Right renal cortex interstitium (tissue), 3 donors: ENCODE measurements around the gene PRR3. TPM values are rescaled to one million over a fixed set of nuclear protein-coding genes. Genes with fewer than 3 reads are reported as not detected.
"Not testable (repeated sequence)": the region's sequence is repeated elsewhere in the genome, so short reads cannot be mapped to it uniquely, and the experiment has no call there.

Experiments
- DNase-seq, 3 donors: peaks; one replicate each; pipeline ENCODE4 v3.0.0-alpha.2; 2013; ENCODE audit warnings: low read depth in 3 of 3, low spot score in 2 of 3
- polyA plus RNA-seq, 3 donors: library from polyadenylated mRNA; unstranded; fragments of 120-200 nt; gene quantifications; one replicate each; pipeline ENCODE4 v1.2.1, GENCODE V29; 2013; ENCODE audit not compliant: insufficient read length in 3 of 3

Gene PRR3, protein sequence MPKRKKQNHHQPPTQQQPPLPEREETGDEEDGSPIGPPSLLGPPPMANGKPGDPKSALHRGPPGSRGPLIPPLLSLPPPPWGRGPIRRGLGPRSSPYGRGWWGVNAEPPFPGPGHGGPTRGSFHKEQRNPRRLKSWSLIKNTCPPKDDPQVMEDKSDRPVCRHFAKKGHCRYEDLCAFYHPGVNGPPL
- 10 to 100 TPM; 29.5 to 31.5 (median 30.2) TPM for polyA plus RNA-seq

DNA sequence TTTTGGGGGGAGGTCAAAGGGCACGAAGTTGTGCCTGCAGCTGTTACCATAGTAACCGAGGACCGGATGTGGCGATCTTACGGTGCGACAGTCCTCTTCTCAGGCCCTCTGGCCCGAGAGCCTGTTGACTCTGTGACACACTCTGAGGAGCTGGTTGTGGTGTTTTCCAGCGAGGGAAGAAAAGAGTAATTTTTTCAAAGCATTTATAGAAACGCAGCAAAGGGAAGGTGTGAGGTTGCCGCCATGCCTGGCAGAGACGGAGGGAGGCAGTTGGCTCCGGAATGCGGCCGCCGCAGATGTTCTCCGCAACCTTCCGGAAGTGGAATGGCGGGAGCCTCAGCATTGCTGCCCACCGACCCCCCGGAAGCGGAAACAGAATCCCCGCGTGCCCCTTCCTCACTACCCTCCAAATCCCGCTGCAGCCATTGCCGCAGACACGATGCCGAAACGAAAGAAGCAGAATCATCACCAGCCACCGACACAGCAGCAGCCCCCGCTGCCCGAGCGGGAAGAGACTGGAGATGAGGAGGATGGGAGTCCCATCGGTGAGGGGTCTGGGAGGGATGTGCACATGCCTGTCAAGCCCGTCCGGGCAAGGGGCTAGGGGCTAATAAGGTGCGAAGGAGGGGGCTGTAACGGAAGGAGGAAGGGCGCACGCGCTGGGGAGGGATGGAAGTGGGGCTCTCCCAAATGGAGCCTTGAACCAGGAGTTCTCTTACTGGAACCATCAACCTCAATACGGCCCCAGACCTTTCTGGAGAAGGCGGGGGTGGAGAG is at the start of gene PRR3:
Gene PRR3, plus strand, starts transcription at position 390 of the 777 bp plus-strand sequence. Its CDS starts 50 bp downstream, at position 440.
- peak; percentile 90 to 94 (median 91) for DNase-seq

DNA sequence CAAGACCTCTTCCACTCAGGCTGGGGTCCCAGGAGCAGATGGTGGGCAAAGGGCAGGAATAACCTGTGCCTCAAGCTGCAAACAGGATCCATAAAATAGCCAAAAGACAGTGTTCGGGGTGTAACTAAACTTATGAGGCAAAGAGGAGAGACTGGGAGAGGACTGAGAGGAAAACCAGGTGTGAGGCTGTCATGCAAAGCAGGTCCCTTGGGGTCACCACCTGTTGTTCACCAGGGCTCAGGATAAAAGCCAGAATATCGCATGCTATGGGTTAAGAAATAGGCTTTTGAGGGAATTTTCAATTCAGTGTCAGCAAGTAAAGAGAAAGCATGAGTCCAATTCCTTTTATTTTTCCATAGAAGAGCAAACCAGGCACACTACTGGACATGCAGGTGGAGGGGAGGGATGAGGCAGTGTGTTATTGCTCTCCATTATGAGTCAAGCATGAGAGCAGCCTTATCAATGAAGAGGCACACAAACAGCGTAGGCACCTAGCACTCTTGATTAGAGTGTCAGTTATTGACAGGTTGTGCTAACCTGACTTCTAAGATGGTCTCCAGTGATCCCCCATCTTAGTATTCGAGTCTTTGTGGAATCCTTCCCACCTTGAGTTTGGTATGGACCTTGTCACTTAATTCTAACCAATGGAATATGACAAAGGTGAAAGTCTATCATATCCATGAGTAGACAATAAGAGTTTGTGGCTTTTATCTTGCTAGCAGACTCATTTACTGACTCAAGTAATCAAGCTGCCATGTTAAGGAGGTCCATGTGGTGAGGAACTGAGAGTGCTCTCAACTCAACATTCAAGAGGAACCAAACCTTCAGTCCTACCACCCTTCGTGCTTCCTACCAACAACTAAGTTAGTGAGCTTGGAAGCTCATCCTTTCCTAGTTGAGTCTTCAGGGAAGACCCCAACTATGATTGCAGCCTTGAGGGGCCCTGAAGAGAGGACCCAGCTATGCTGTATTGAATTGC is 49.0 kb upstream of the PRR3 start:
- no peak for DNase-seq

DNA sequence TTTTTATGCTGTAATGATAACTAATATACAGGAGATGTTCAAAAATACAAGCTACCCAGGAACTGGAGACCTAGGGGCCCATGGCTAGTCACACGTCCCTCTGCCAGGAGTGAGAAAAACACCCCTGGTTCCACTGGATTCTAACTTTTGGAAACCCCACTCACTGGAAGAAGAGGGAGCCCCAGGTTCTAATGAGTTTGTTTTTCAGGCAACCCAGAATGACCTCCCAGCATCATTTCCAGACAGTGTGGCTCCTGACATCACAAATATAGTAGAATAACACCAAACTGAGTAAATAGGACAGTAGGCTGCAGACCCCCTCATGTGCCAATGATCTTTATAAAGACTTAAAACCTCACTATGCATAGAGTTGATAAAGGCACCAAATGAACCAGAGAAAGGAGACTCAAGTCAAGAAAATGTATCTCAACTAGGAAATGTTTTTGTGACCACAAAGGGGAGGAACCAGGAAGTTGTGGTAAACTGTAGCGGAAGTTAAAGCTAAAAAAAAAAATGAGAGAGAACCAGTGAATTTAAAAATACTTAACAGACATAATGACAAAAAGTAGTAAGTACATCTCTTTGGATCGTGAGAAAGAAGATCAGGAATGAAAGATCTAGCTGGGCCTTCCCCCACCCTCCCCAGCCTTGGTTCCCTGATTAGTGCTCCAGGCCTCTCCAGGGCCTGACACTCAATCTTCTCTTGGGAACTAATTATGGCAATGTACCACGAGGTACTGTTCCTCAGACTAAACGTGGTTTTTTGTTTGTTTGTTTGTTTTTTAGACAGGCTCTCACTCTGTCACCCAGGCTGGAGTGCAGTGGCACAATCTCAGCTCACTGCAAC is 48.0 kb upstream of the PRR3 start:
- no peak for DNase-seq

DNA sequence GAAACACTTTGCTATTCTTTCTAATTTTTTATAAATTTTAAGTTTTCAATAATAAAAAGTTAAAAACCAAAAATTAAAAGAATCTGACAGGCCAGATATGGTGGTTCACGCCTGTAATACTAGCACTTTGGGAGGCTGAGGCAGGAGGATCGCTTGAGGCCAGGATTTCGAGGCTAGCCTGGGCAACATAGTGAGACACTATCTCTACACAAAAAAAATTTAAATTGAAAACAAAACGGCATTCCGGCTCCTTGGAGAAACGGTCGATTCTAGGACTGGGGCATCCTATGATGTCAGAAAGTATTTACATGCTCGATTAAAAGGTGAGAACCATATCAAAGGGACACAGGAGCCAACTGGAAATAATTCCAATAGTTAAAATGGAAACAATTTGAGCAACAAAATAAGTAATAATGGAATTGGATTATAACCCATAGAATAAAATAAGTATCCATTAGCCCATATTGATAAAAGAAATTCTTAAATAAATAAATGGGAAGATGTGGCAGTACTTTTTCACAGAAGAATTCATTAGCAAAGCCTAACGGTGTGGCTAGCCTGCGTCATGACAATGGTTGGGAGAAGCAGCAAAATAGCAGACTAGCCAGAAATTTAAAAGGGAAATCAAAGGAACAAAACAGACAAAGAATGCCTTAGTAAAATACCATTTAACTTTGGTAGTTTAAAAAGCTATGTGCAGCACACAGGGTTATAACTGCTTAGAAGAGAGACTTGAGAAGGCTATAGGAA is 46.5 kb upstream of the PRR3 start:
- DNase-seq: no peak

DNA sequence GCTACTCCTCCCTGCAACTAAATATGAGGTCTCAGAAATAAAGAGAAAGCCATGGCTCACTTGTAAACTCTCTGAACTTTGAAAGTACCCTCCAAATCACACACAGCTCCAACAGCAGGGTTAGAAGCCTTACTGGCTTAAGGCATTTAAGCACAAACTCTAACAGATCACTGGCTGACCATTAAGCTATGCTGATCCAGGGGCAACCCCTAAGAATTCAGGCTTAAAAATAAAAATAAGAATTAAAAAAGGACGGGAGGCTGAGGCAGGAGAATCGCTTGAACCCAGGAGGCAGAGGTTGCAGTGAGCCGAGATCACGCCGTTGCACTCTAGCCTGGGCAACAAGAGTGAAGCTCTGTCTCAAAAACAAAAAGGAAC is 45.9 kb upstream of the PRR3 start:
- no peak for DNase-seq

DNA sequence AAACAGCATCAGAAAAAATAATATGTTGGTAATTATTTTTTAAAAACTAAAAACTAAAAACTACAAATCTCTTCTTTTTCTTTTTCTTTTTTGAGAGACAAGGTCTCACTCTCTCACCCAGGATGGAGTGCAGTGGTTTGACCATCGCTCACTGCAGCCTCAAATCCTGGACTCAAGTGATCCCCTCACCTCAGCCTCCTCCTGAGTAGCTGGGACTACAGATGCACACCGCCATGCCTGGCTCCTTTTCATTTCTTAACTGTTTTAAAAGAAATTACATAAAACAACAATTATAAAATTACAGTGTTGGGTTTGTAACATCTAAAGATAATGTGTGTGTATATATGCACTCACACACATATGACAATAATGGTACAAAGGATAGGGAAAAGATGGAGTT is 43.6 kb upstream of the PRR3 start:
- no peak for DNase-seq

DNA sequence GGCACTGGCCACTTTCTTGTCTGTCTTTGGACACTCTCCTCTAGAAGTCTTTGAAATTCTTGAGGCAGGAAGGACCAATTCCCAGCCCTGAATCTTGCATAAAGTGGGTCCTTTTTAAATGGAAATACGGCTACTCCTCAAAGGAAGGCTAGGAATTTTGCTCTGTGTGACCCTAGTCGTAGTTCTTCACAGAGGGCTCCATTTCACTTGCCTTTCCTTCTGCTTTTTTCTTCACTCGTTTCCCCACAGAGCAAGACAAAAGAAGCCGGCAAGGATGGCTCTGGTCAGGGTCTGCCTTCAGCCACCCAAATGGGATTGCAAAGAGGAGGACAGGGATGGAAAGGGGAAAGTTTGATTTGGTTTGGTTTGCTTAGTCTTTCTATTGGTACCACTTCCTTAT is 42.0 kb upstream of the PRR3 start:
- DNase-seq: no peak

DNA sequence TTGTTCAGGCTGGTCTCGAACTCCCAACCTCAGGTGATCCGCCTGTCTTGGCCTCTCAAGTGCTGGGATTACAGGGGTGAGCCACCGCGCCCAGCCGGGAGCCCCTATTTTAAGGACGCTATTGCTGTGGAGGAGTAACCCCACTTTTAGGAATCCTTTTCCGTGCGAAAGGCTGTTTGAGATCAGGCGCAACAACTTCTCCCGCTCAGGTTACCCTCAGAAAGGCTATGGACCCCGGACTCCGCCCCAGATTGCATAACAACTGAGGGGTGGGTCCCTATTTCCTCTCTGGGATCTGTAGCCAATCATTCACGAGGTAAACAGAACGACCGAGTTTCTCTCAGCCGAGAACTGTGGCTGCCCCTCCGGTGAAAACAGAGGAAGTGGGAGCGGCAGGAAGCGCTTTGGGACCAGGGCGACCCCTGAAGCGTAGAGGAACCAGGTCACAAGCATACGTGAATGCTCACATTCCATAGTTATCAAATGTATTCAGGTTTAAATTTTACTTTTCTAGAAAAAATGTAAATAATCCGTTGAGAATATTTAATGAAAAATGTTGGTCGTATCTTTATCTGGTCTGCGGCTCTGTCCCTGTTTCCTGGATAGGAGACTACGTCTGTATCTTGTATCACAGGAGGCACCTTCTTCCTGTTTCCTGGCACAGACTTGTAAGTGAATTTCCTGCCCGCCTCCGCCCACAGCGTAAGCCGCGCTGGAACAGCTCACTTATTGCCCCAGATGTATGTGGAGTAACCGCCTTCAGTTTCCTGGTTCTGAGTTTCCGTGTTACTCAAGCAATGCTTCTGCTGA is 40.9 kb upstream of the PRR3 start:
- peak; percentile 72 to 85 (median 80) for DNase-seq

DNA sequence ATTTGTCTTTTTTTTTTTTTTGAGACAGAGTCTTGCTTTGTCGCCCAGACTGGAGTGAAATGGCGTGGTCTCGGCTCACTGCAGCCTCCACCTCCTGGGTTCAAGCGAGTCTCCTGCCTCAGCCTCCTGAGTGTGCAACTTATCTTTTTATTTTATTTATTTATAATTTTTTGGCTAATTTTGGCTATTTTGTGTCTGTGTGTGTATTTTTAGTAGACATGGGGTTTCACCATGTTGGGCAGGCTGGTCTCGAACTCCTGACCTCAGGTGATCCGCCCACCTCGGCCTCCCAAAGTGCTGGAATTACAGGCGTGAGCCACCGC is 40.4 kb upstream of the PRR3 start:
- DNase-seq: not testable (repeated sequence)

DNA sequence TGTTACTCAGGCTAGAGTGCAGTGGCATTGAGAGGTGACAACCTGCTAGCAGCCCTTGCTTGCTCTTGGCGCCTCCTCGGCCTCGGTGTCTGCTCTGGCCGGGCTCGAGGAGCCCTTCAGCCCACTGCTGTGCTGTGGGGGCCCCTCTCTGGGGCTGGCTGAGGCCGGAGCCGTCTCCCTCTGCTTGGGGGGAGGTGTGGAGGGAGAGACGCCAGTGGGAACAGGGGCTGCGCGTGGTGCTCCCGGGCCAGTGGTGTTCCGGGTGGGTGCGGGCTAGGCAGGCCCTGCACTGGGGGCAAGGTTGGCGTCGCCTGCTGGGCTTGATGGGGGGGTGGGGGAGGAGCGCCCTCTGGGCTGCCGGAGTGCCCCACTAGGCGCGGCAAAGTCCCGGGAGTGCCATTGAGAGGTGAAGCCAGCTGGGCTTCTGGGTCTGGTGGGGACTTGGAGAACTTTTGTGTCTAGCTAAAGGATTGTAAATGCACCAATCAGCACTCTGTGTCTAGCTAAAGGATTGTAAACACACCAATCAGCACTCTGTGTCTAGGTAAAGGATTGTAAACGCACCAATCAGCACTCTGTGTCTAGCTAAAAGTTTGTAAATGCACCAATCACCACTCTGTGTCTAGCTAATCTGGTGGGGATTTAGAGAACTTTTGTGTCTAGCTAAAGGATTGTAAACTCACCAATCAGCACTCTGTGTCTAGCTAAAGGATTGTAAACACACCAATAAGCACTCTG is 39.2 kb upstream of the PRR3 start:
- DNase-seq: not testable (repeated sequence)

DNA sequence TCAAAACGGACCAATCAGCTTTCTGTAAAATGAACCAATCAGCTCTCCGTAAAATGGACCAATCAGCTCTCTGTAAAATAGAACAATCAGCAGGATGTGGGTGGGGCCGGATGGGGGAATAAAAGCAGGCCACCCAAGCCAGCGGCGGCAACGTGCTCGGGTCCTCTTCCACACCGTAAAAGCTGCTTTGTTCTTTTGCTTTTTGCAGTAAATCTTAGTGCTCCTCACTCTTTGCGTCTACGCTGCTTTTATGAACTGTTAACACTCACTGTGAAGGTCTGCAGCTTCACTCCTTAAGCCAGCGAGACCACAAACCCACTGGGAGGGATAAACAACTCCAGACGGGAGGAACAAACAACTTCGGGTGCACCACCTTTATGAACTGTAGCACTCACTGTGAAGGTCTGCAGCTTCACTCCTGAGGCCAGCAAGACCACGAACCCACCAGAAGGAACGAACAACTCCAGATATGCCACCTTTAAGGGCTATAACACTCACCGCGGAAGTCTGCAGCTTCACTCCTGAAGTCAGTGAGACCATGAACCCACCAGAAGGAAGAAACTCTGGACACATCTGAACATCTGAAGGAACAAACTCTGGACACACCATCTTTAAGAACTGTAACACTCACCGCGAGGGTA is 38.5 kb upstream of the PRR3 start:
- DNase-seq: not testable (repeated sequence)

DNA sequence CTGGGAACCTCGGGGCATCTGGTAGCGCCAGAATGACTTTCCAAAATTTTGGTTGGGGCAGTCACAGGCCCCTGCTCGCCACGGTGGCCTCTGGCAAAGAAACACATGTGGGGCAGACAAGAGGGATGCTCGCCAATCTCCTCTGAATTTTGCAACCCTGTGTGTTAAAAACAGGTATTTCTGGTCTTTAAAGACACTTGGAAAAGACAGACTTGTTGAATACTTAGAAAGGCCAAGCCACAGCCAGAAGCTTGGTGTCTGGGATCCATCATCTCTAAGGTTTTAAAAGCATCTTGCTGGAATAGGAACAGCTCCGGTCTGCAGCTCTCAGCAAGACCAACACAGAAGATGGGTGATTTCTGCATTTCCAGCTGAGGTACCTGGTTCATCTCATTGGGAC is 36.6 kb upstream of the PRR3 start:
- DNase-seq: no peak

DNA sequence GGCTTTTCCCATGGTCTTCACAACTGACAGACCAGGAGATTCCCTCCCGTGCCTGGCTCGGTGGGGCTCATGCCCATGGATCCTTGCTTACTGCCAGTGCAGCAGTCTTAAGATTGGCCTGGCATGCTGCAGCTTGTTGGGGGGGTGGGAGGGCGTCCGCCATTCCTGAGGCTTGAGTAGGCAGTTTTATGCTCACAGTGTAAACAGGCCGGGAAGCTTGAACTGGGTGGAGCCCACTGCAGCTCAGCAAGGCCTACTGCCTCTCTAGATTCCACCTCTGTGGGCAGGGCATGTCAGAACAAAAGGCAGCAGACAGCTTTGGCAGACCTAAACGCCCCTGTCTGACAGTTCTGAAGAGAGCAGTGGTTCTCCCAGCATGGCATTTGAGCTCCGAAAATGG is 36.0 kb upstream of the PRR3 start:
- not testable (repeated sequence) for DNase-seq

DNA sequence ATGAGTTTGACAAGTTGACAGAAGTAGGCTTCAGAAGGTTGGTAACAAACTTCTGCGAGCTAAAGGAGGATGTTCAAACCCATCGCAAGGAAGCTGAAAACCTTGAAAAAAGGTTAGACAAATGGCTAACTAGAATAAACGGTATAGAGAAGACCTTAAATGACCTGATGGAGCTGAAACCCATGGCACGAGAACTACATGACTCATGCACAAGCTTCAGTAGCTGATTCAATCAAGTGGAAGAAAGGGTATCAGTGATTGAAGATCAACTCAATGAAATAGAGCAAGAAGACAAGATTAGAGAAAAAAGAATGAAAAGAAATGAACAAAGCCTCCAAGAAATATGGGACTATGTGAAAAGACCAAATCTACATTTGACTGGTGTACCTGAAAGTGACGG is 35.1 kb upstream of the PRR3 start:
- not testable (repeated sequence) for DNase-seq

DNA sequence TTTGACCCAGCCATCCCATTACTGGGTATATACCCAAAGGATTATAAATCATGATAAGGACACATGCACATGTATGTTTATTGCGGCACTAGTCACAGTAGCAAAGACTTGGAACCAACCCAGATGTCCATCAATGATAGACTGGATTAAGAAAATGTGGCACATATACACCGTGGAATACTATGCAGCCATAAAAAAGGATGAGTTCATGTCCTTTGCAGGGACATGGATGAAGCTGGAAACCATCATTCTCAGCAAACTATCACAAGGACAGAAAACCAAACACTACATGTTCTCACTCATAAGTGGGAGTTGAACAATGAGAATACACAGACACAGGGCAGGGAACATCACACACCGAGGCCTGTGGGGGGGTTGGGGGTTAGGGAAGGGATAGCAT is 30.7 kb upstream of the PRR3 start:
- not testable (repeated sequence) for DNase-seq

DNA sequence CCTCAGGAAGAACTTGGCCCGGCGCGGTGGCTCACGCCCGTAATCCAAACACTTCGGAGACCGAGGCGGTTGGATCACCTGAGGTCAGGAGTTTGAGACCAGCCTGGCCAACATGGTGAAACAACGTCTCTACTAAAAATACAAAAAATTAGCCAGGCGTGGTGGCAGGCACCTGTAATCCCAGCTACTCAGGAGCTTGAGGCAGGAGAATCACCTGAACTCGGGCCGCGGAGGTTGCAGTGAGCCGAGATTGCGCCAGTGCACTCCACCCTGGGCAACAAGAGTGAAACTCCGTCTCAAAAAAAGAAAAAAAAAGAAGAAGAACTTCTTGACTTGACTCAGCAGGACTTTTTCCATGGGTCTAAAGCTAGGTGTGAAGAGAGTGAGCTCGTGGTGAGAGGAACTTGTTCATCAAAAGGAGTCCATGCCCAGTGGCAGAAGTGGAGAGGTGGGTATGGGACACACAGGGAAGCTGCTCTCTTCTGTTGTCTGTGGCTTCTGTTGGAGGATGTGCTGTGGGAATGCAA is 27.7 kb upstream of the PRR3 start:
- not testable (repeated sequence) for DNase-seq

DNA sequence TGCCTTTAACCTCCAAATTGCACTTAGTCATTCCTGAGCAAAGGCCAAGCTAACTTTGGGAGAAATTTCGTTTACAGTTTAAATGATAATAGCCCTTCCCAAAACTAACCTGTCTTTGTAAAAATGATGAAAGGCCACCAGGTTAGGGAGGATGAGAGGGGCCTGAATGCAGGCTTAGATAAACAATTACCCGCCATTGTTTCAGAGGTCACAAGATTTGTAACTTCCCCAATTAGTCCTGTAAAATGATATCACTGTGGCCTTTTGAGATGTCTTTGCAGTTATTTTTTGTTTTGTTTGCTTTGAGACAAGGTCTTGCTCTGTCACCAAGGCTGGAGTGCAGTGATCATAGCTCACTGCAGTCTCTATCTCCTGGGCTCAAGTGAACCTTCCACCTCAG is 27.1 kb upstream of the PRR3 start:
- DNase-seq: no peak
